K562 (cell line): ENCODE measurements around the gene SMC1A. TPM values are rescaled to one million over a fixed set of nuclear protein-coding genes. Genes with fewer than 3 reads are reported as not detected.

Experiments used
- ATAC-seq: fragments of 200-7000 bp; cut with Tn5 transposase; 3 replicates; pipeline ENCODE4 v1.9.1; 2020; ENCODE audit warnings: moderate library complexity
- BruUV-seq: library from RNA; stranded (reverse); fragments of 400-500 nt; replicated peaks from 2 replicates; lab custom pipeline; 2021; lab: Mats Ljungman, UMichigan
- CTCF ChIA-PET: fragments of 300-600 bp; formaldehyde crosslinking; extraction: SDS; loops from one replicate; lab custom pipeline; 2021; ENCODE audit warnings: low intra/inter-chr PET ratio; lab: Yijun Ruan, JAX
- POLR2A ChIA-PET: fragments of 300-600, 350-650 bp; sonication (Branson Sonifier 250); formaldehyde crosslinking; extraction: SDS; loops from one replicate; lab custom pipeline; 2021; ENCODE audit warnings: antibody characterized with exemption, inconsistent platforms; lab: Yijun Ruan, JAX
- DNase-seq, 4 experiments: peaks; one replicate each; pipeline versions ENCODE4 v3.0.0 to v3.0.0-alpha.2; 2011 to 2018; ENCODE audit warnings: low spot score in 3 of 4, mixed read lengths in 3 of 4; ENCODE audit errors: extremely low read depth in 1 of 4
- FAIRE-seq: peaks from 2 replicates; lab custom pipeline; 2011; peaks lifted over from hg19 to GRCh38; lab: Jason Lieb, UNC
- H2AFZ ChIP-seq: 2 replicates; pipeline ENCODE4 v1.6.0; 2011; ENCODE audit warnings: low read depth, low read length, control low read depth, inconsistent platforms
- H3K27ac ChIP-seq: fragments of 200-600 bp; 3 replicates; pipeline ENCODE4 v1.8.0; 2011; ENCODE audit warnings: low read depth, mild to moderate bottlenecking, control low read depth, inconsistent platforms, low read length, moderate library complexity, mixed read lengths; ENCODE audit errors: extremely low read depth
- H3K27me3 ChIP-seq, 2 experiments: fragments of 300-600 bp in 1 of 2; 2 replicates in 1 of 2; 3 replicates in 1 of 2; pipeline versions ENCODE4 v1.6.0 to v1.8.0; 2011; ENCODE audit warnings: inconsistent platforms in 2 of 2, low read length in 2 of 2, mild to moderate bottlenecking in 1 of 2, mixed read lengths in 1 of 2, moderate library complexity in 1 of 2; ENCODE audit not compliant: control insufficient read depth in 2 of 2, insufficient read depth in 2 of 2
- H3K36me3 ChIP-seq: fragments of 300-600 bp; 3 replicates; pipeline ENCODE4 v1.8.0; 2011; ENCODE audit warnings: mild to moderate bottlenecking, low read length, inconsistent platforms; ENCODE audit not compliant: control insufficient read depth, insufficient read depth
- H3K4me1 ChIP-seq, 2 experiments: fragments of 200-600 bp in 1 of 2; replicated peaks in 1 of 2; 2 replicates in 1 of 2; 3 replicates in 1 of 2; pipeline versions ENCODE4 v1.5.1 to v1.8.0; 2011; ENCODE audit warnings: inconsistent platforms in 2 of 2, low read length in 2 of 2, mild to moderate bottlenecking in 1 of 2, mixed read lengths in 1 of 2, moderate library complexity in 1 of 2; ENCODE audit not compliant: control insufficient read depth in 2 of 2, insufficient read depth in 2 of 2
- H3K4me2 ChIP-seq: 2 replicates; pipeline ENCODE4 v1.6.1; 2011; ENCODE audit warnings: low read length, control low read depth, inconsistent platforms, mixed read lengths; ENCODE audit not compliant: insufficient read depth
- H3K4me3 ChIP-seq: fragments of 200-600 bp; sonication (generic), shearing (Covaris generic); 2 replicates; pipeline ENCODE4 v1.5.1; 2016; ENCODE audit warnings: control low read depth, inconsistent platforms
- H3K79me2 ChIP-seq: fragments of 200-600 bp; 3 replicates; pipeline ENCODE4 v1.8.0; 2011; ENCODE audit warnings: low read length, inconsistent platforms; ENCODE audit not compliant: control insufficient read depth, insufficient read depth
- H3K9ac ChIP-seq, 2 experiments: 2 replicates each; pipeline versions ENCODE4 v1.6.0 to v1.6.1; 2011; ENCODE audit warnings: low read depth in 2 of 2, low read length in 2 of 2, control low read depth in 1 of 2, inconsistent platforms in 1 of 2, mild to moderate bottlenecking in 1 of 2, mixed read lengths in 1 of 2; ENCODE audit not compliant: insufficient read depth in 1 of 2
- H3K9me1 ChIP-seq: one replicate; pipeline ENCODE4 v1.6.0; 2011; ENCODE audit warnings: inconsistent platforms, mild to moderate bottlenecking, low read length, moderate library complexity; ENCODE audit not compliant: control insufficient read depth, insufficient read depth
- H3K9me3 ChIP-seq: replicated peaks from 2 replicates; pipeline ENCODE4 v1.5.1; 2011; ENCODE audit warnings: low read depth, low read length, inconsistent platforms; ENCODE audit not compliant: control insufficient read depth, insufficient read depth
- H4K20me1 ChIP-seq: replicated peaks from 2 replicates; pipeline ENCODE4 v1.6.1; 2011; ENCODE audit warnings: low read length, inconsistent platforms, mixed read lengths; ENCODE audit not compliant: control insufficient read depth, insufficient read depth
- BRCA1 ChIP-seq, 2 experiments: fragments of 450-650 bp in 1 of 2; sonication (generic) in 1 of 2; formaldehyde crosslinking in 1 of 2; IDR thresholded peaks; 2 replicates each; pipeline versions ENCODE4 v1.5.0 to v1.6.1; 2017 to 2020; ENCODE audit warnings: mild to moderate bottlenecking in 1 of 2, missing genetic modification reagents in 1 of 2
- CTCF ChIP-seq, 3 experiments: IDR thresholded peaks in 2 of 3; conservative IDR thresholded peaks in 1 of 3; 2 replicates each; pipeline ENCODE4 v1.5.1; 2011 to 2012; ENCODE audit warnings: low read length in 3 of 3, mild to moderate bottlenecking in 3 of 3, control low read depth in 2 of 3, improper control_type of control experiment in 1 of 3, inconsistent platforms in 1 of 3, low read depth in 1 of 3, mixed read lengths in 1 of 3, moderate library complexity in 1 of 3; ENCODE audit not compliant: insufficient read depth in 2 of 3
- RAD21 ChIP-seq, 2 experiments: fragments of 250-450 bp in 1 of 2; fragments of 450-650 bp in 1 of 2; sonication (Bioruptor Pico) in 1 of 2; formaldehyde crosslinking in 1 of 2; IDR thresholded peaks in 1 of 2; conservative IDR thresholded peaks in 1 of 2; 2 replicates each; pipeline versions ENCODE4 v1.4.0 to v1.8.0; 2020 to 2022; ENCODE audit warnings: mild to moderate bottlenecking in 2 of 2, moderate library complexity in 1 of 2
- ZNF12 ChIP-seq: sonication (generic); formaldehyde crosslinking; IDR thresholded peaks from 2 replicates; pipeline ENCODE4 v1.4.0; 2020; ENCODE audit warnings: mild to moderate bottlenecking, missing genetic modification reagents
- WGBS: fragments of 100-300 bp; shearing (Covaris generic); methylation state at CpG from one replicate; pipeline ENCODE4 v1.1.6; 2016; ENCODE audit warnings: low coverage, mixed read lengths; ENCODE audit not compliant: insufficient coverage; ENCODE audit errors: missing lambda C conversion rate; 5-methylcytosine and 5-hydroxymethylcytosine counted together
- in situ Hi-C: fragments of 300-500 bp; cut with MboI; formaldehyde crosslinking; loops from 4 replicates; pipeline ENCODE4 v1.15.0; 2018; ENCODE audit warnings: inconsistent platforms, mixed read lengths
- intact Hi-C: fragments of 100-400 bp; cut with micrococcal nuclease; formaldehyde crosslinking; loops from 2 replicates; pipeline ENCODE4 v1.14.2; 2022
- polyA plus RNA-seq, 8 experiments: library from polyadenylated mRNA; depleted of rRNA in 4 of 8; stranded (reverse) in 5 of 8; unstranded in 3 of 8; fragments of >200 nt; fragmentation: Nextera tagmentation in 2 of 8; fragmentation: Illumina TruSeq in 1 of 8; extraction: Ambion mirVana in 2 of 8; extraction: Trizol in 1 of 8; gene quantifications; 2 replicates each; pipeline versions ENCODE4 v1.2.1 to v1.2.3, GENCODE V29; 2011 to 2014; ENCODE audit warnings: inconsistent platforms in 1 of 8, missing spikeins in 1 of 8
- total RNA-seq, 7 experiments: library from RNA; depleted of rRNA in 6 of 7; stranded (reverse); fragments of >200 nt in 6 of 7; fragmentation: Illumina TruSeq in 2 of 7; extraction: Trizol in 2 of 7; gene quantifications; 2 replicates each; pipeline versions ENCODE4 v1.2.1 to v1.2.3, GENCODE V29; 2011 to 2021; ENCODE audit warnings: low replicate concordance in 1 of 7

The SMC1A gene
- total and polyA plus RNA-seq, 9 of the 15 experiments (the other 6 are each of a cell fraction or from before 2014, with no cell fraction given) = 28.5 to 126 (median 71.2) TPM

DNA sequence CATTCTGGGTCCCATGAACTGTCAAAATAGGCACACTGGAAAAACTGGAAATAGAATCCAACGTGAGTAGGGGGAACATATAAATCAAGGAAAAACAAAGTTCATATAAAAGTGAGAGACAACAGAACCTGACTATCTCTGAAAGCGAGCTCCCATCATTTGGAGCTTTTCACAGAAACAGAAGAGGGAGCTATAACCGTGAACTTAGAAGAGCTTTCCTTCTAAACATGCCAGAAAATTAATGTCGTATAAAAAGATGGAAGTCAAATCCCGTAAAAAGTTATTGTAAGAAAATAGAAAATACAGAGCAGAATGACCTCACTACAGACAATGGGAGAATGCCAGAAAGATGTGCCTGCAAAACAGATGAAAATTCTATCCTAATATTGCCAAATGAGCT, 35.6 kb upstream of the SMC1A start:
- Histone ChIP-seq H3K9me3 (no peaks in the 10 kb centered on the region), H3K4me2 (no peak overlapping the region), H3K27ac (no peak overlapping the region), H3K36me3 (no peaks in the 10 kb centered on the region), H3K79me2 (no peaks in the 10 kb centered on the region), H3K9ac (no peak overlapping the region), H3K4me1 (no peaks in the 10 kb centered on the region; a peak in 1 of 5 replicates), H3K27me3 (peaks cover 0 to 2% of the 10 kb centered on the region in 2 experiments; a peak in 3 of 5 replicates), H3K4me3 (no peak overlapping the region), H3K9me1 (no peaks in the 10 kb centered on the region), H2AFZ (no peak overlapping the region), H4K20me1 (no peaks in the 10 kb centered on the region)
- BruUV-seq = no TSS peak
- ATAC-seq = no peak
- POLR2A ChIA-PET = no interaction called here
- DNase-seq = no peak
- in situ Hi-C loops = no loop called here
- intact Hi-C loops = no loop called here
- no peak for FAIRE-seq
- WGBS = 2% methylated on average over 5 of the region's 5 CpGs
- CTCF ChIA-PET = no interaction called here
- TF ChIP-seq CTCF (IDR thresholded peaks at IDR 0.05 in 2 of 3, conservative IDR thresholded peaks at IDR 0.05 in 1 of 3; ENCODE audit: insufficient read depth in 2 of 3, low read depth in 1 of 3, low read length in 3 of 3) (peak in 1 of 3 experiments; percentile 40; a peak in 2 of 6 replicates), BRCA1 (IDR thresholded peaks at IDR 0.05) (no peak), BRCA1 (CRISPR knock-in tag; IDR thresholded peaks at IDR 0.05) (no peak), ZNF12 (CRISPR knock-in tag) (no peak), RAD21 (CRISPR knock-in tag; conservative IDR thresholded peaks at IDR 0.05 in 1 of 2, IDR thresholded peaks at IDR 0.05 in 1 of 2) (peak in 1 of 2 experiments; percentile 31; a peak in 2 of 4 replicates)
